Ishikawa (cell line): ENCODE measurements around the gene GSC.

Experiments
- CEBPB ChIP-seq: IDR thresholded peaks from 2 replicates; pipeline ENCODE4 v1.6.1; 2012
- CREB1 ChIP-seq: IDR thresholded peaks from 2 replicates; pipeline ENCODE4 v1.6.1; 2012; ENCODE audit warnings: low read depth
- EGR1 ChIP-seq: IDR thresholded peaks from 2 replicates; pipeline ENCODE4 v1.6.1; 2012
- EP300 ChIP-seq: IDR thresholded peaks from 2 replicates; pipeline ENCODE4 v1.6.1; 2012; ENCODE audit warnings: borderline replicate concordance
- FOXM1 ChIP-seq: IDR thresholded peaks from 2 replicates; pipeline ENCODE4 v1.6.1; 2012; ENCODE audit warnings: low read depth, borderline replicate concordance
- NFIC ChIP-seq: IDR thresholded peaks from 2 replicates; pipeline ENCODE4 v1.6.1; 2012
- RAD21 ChIP-seq: IDR thresholded peaks from 2 replicates; pipeline ENCODE4 v1.6.1; 2012; ENCODE audit warnings: low read depth
- TAF1 ChIP-seq: IDR thresholded peaks from 2 replicates; pipeline ENCODE4 v1.6.1; 2012; ENCODE audit warnings: low read depth, mild to moderate bottlenecking
- TCF12 ChIP-seq: IDR thresholded peaks from 2 replicates; pipeline ENCODE4 v1.6.1; 2012; ENCODE audit warnings: low read depth
- TEAD4 ChIP-seq: IDR thresholded peaks from 2 replicates; pipeline ENCODE4 v1.6.1; 2012
- YY1 ChIP-seq: IDR thresholded peaks from 2 replicates; pipeline ENCODE4 v1.6.1; 2012; ENCODE audit warnings: low read depth
- ZBTB7A ChIP-seq: IDR thresholded peaks from 2 replicates; pipeline ENCODE4 v1.6.1; 2012; ENCODE audit warnings: low read depth
- TF ChIP-seq, protein P1 (sequence below): IDR thresholded peaks from 2 replicates; pipeline ENCODE4 v1.6.1; 2012; ENCODE audit warnings: low read depth, mild to moderate bottlenecking
- TF ChIP-seq, protein P2 (sequence below): IDR thresholded peaks from 2 replicates; pipeline ENCODE4 v1.6.1; 2012
- TF ChIP-seq, protein P3 (sequence below): IDR thresholded peaks from 2 replicates; pipeline ENCODE4 v1.6.1; 2012

GSC gene

GRCh38 chr14:94769391-94770250, at the start of gene GSC:
Gene GSC (minus strand): TSS chr14:94770113. CDS start chr14:94770015, 98 bp downstream.
- no peak for TF ChIP-seq CREB1

DNA sequence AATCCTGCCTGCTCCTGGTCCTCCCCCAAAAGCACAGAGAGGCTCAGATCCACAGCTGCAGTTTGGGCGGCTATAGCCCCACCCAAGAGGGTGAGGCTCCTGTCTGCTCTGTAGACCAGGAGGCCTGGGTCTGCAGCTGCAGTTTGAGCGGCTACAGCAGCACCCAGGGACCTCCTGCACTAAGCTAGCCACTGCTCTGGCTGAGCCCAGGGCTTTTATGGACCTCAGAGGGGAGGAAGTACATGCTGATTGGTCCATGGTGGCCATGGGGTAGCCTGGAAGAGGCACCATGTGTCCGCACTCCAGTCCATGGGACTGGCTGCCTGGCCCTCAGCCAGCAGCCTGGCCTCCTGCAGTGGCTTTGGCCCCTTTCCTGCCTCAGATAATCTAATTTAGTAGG, 49.6 kb upstream of the GSC start:
- TF ChIP-seq CEBPB: no peak

DNA sequence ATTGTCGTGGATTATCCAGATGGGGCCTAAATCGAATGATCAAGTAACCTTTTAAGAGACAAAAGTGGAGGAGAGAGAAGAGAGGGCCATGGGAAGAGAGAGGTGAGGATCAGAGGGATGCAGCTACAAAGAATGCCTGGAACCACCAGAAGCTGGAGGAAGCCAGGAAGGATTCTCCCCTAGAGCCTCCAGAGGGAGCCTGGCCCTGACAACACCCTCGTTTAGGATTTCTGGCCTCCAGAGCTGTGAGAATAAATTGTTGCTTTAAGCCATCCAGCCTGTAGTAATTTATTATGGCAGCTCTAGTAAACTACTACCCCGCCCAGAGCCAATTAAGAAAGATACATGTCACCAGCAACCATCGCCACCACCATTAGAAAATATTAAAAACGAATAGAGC, 46.2 kb upstream of the GSC start:
- no peak for TF ChIP-seq NFIC

GRCh38 chr14:94805680-94806288, 35.9 kb upstream of the GSC start:
- TF ChIP-seq YY1 (no peak), CREB1 (no peak), RAD21 (no peak)

DNA sequence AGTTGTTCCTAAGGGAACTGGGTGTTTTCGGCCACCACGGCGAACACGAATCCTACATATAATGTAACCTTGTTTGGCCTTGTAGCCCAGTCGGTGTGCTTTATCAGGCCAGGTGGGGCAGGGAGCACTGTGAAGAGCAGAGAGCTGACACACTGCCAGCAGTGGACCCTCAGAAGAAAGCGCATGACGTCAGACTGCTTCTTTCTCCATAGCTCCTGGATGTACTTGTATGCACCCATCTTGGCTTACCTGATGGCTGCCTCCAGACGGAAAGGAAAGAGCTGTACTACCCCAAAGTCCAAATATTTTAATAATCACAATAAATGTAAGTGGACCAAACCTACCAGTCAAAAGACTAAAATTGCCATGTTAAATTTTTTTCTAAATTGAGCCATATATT, 31.3 kb upstream of the GSC start:
- TF ChIP-seq ZBTB7A (no peak), TAF1 (no peak), YY1 (no peak), FOXM1 (no peak), CREB1 (no peak), CEBPB (no peak), EGR1 (no peak)
- TF ChIP-seq, protein P1, sequence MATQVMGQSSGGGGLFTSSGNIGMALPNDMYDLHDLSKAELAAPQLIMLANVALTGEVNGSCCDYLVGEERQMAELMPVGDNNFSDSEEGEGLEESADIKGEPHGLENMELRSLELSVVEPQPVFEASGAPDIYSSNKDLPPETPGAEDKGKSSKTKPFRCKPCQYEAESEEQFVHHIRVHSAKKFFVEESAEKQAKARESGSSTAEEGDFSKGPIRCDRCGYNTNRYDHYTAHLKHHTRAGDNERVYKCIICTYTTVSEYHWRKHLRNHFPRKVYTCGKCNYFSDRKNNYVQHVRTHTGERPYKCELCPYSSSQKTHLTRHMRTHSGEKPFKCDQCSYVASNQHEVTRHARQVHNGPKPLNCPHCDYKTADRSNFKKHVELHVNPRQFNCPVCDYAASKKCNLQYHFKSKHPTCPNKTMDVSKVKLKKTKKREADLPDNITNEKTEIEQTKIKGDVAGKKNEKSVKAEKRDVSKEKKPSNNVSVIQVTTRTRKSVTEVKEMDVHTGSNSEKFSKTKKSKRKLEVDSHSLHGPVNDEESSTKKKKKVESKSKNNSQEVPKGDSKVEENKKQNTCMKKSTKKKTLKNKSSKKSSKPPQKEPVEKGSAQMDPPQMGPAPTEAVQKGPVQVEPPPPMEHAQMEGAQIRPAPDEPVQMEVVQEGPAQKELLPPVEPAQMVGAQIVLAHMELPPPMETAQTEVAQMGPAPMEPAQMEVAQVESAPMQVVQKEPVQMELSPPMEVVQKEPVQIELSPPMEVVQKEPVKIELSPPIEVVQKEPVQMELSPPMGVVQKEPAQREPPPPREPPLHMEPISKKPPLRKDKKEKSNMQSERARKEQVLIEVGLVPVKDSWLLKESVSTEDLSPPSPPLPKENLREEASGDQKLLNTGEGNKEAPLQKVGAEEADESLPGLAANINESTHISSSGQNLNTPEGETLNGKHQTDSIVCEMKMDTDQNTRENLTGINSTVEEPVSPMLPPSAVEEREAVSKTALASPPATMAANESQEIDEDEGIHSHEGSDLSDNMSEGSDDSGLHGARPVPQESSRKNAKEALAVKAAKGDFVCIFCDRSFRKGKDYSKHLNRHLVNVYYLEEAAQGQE: no peak
- TF ChIP-seq, protein P2, sequence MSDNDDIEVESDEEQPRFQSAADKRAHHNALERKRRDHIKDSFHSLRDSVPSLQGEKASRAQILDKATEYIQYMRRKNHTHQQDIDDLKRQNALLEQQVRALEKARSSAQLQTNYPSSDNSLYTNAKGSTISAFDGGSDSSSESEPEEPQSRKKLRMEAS: no peak

GRCh38 chr14:94797887-94798286, 28.0 kb upstream of the GSC start:
- no peak for TF ChIP-seq CREB1
- no peak for TF ChIP-seq ZBTB7A
- TF ChIP-seq TAF1: no peak
- TF ChIP-seq EP300: no peak
- TF ChIP-seq TEAD4: no peak
- no peak for TF ChIP-seq FOXM1
- TF ChIP-seq TCF12: no peak
- TF ChIP-seq EGR1: no peak
- TF ChIP-seq, protein P2: no peak
- TF ChIP-seq, protein P1: no peak
- no peak for TF ChIP-seq NFIC
- no peak for TF ChIP-seq YY1
- no peak for TF ChIP-seq CEBPB
- TF ChIP-seq, protein P3, sequence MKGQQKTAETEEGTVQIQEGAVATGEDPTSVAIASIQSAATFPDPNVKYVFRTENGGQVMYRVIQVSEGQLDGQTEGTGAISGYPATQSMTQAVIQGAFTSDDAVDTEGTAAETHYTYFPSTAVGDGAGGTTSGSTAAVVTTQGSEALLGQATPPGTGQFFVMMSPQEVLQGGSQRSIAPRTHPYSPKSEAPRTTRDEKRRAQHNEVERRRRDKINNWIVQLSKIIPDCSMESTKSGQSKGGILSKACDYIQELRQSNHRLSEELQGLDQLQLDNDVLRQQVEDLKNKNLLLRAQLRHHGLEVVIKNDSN: no peak
- no peak for TF ChIP-seq RAD21

DNA sequence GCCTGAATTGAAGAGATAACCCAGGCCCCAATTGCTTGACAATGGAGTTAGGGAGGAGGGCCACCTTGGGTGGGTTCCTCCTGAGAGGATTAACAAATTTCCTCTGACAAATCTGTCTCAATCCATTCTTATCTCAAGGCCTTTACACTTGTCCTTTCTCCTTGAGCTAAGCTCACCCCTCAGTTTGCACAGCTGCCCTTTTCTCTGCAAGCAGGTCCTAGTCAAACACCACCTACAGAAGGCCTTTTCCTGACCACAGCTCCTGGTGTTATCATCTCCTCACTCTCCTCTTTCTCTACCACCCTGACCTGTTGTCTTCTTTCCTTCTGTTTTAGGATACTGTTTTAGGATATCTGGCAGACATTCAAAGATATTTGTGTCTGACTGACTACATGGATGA, 26.4 kb upstream of the GSC start:
- TF ChIP-seq CREB1 (no peak), YY1 (no peak), FOXM1 (no peak), TEAD4 (no peak)
- TF ChIP-seq, protein P3: no peak
